T-helper 22 cell (primary cell): ENCODE measurements around the gene CDK19.
"Not testable (repeated sequence)": the region's sequence is repeated elsewhere in the genome, so short reads cannot be mapped to it uniquely, and the experiment has no call there.

Source experiments
- DNase-seq: peaks from one replicate; pipeline ENCODE4 v3.0.0-alpha.2; 2020; ENCODE audit warnings: low read depth

CDK19 gene

GRCh38 chr6:110756817-110757216 is 58.5 kb downstream of the CDK19 start:
- no peak for DNase-seq

GRCh38 chr6:110755411-110755834 is 59.8 kb downstream of the CDK19 start:
- DNase-seq, result no peak

GRCh38 chr6:110753936-110754668 is 61.2 kb downstream of the CDK19 start:
- DNase-seq, result not testable (repeated sequence)

- no peak for DNase-seq
Observed at GRCh38 chr6:110748453-110748852, 66.8 kb downstream of the CDK19 start.

- no peak for DNase-seq
Observed at GRCh38 chr6:110746680-110747079, 68.6 kb downstream of the CDK19 start.

GRCh38 chr6:110744991-110745390 is 70.3 kb downstream of the CDK19 start:
- no peak for DNase-seq

GRCh38 chr6:110742552-110742951 is 72.7 kb downstream of the CDK19 start:
- not testable (repeated sequence) for DNase-seq

GRCh38 chr6:110741517-110741916 is 73.8 kb downstream of the CDK19 start:
- DNase-seq, result no peak

GRCh38 chr6:110738899-110739365 is 76.3 kb downstream of the CDK19 start:
- no peak for DNase-seq

- no peak for DNase-seq
Observed at GRCh38 chr6:110735666-110736065, 79.6 kb downstream of the CDK19 start.

GRCh38 chr6:110731898-110732297 is 83.4 kb downstream of the CDK19 start:
- no peak for DNase-seq

GRCh38 chr6:110731196-110731595 is 84.1 kb downstream of the CDK19 start:
- no peak for DNase-seq

GRCh38 chr6:110728501-110728900 is 86.8 kb downstream of the CDK19 start:
- DNase-seq, result no peak

GRCh38 chr6:110723017-110723416 is 92.3 kb downstream of the CDK19 start:
- no peak for DNase-seq

- DNase-seq, result no peak
Observed at GRCh38 chr6:110720066-110720465, 95.2 kb downstream of the CDK19 start.

GRCh38 chr6:110719601-110720000 is 95.7 kb downstream of the CDK19 start:
- not testable (repeated sequence) for DNase-seq

GRCh38 chr6:110714143-110714542 is 101.1 kb downstream of the CDK19 start:
- DNase-seq, result no peak

GRCh38 chr6:110712238-110712637 is 103.0 kb downstream of the CDK19 start:
- no peak for DNase-seq

- no peak for DNase-seq
Observed at GRCh38 chr6:110710115-110710514, 105.2 kb downstream of the CDK19 start.

- no peak for DNase-seq
Observed at GRCh38 chr6:110708295-110708950, 106.8 kb downstream of the CDK19 start.

- no peak for DNase-seq
Observed at GRCh38 chr6:110705543-110705942, 109.7 kb downstream of the CDK19 start.

- no peak for DNase-seq
Observed at GRCh38 chr6:110703906-110704594, 111.2 kb downstream of the CDK19 start.
